GM12872 (cell line): ENCODE results near the gene GNAT1.

Source experiments
- CTCF ChIP-seq: IDR thresholded peaks from 3 replicates; pipeline ENCODE4 v1.5.1; 2011; ENCODE audit warnings: low read depth, mild to moderate bottlenecking, low read length, moderate library complexity; ENCODE audit not compliant: insufficient read depth

Gene GNAT1

GRCh38 chr3:50230794-50231125 lies 39.4 kb downstream of the GNAT1 start:
- no peak for TF ChIP-seq CTCF

GRCh38 chr3:50231581-50231980 lies 40.2 kb downstream of the GNAT1 start:
- no peak for TF ChIP-seq CTCF

- no peak for TF ChIP-seq CTCF
These were observed 40.9 kb downstream of the GNAT1 start for GRCh38 chr3:50232303-50232702.

- no peak for TF ChIP-seq CTCF
These were observed 41.8 kb downstream of the GNAT1 start for GRCh38 chr3:50233176-50233575.

GRCh38 chr3:50235716-50236483 lies 44.5 kb downstream of the GNAT1 start, which contains the start of gene GNAI2:
TSS of gene GNAI2 (plus strand) at chr3:50236204. CDS start at chr3:50236336, 132 bp downstream.
- TF ChIP-seq CTCF: no peak

- no peak for TF ChIP-seq CTCF
These were observed 45.2 kb downstream of the GNAT1 start for GRCh38 chr3:50236484-50237132.

GRCh38 chr3:50237133-50237651 lies 45.8 kb downstream of the GNAT1 start:
- no peak for TF ChIP-seq CTCF
